HG03045 (cell line): ENCODE data around the gene CAPS2.

Experiments used
- ATAC-seq: cut with Tn5 transposase; IDR thresholded peaks from one replicate; pipeline ENCODE4 v1.9.1; 2021; ENCODE audit warnings: mild to moderate bottlenecking, moderate library complexity; ENCODE audit not compliant: unreplicated experiment

The CAPS2 gene

DNA sequence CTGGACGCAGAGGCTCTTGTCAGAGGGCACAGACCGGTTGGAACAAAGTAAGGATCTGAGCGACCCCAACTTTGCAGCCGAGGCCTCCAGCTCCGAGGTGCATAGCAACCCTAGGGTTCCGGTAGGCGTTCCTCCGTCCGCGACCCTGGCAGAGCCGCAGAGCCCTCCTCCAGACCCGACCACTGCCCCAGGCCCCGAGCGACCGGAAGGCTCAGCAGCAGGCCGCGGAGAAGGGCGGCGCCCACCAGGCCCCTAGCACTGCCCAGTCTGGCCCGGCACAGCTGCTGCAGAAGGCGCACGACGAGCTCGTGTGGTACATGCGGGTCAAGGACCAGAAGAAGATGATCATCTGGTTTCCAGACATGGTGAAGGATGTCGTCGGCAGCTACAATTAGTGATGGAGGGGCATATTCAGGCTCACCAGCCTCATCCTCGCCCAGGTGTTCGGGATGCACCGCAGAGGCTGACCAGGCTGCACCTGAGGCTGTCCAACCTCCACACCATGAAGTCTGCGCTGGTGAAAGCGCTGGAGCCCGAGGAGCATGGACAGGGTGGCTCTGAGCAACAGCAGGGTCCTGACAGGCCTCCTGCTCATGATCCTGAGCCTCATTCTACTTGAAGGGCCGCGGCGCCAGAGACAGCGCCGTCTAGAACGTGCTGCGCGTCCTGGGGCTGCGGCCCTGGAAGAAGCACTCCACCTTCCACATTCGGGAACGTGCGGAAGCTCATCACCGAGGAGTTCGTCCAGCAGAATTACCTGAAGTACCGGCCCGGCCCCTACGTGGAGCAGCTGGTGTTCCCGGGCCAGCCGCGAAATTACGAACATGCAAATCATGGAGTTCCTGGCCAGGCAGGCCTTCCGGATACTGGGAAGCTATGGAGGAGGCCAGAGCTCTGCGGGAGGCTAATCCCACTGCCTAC is 24.5 kb downstream of the CAPS2 start:
- no peak for ATAC-seq

- ATAC-seq: no peak
Measured at GRCh38 chr12:75302781-75303180, 27.3 kb downstream of the CAPS2 start.

DNA sequence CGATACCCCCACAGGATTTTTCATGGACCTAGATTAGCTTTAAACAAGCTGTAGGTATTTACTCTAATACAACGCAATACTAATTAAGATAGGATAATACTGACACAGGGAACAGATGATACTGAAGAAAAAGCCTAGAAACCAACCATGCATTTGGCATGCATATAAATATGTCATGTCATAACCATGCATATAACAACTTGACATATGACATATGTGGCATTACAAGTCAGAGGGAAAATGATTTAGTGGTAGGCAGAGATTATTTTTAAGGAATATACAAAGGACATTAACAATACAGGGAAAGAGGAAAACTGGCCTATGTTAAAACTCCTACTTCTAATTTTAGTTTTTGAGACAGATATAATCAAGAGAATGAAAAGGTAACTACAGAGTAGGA is 27.9 kb downstream of the CAPS2 start:
- no peak for ATAC-seq

GRCh38 chr12:75294797-75295196 is 35.3 kb downstream of the CAPS2 start:
- no peak for ATAC-seq

DNA sequence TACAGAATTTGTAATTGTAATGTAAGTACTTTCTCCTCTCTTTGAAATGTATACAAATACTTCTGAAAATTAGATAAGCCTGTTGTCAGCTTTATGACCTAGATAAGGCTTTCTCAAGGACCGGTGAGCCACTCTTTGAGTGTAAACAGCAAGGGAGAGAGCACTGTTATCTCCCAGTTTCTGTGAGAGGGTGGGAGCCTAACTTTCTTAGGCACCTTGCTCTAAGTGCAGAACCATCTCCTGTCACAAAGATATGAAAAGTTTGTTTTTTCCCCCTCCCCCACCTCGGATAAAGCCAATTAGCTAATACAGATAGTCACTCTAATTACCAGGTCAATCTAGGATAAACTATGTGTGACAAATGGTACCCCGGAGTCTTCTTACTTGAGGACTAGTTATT is 35.8 kb downstream of the CAPS2 start:
- no peak for ATAC-seq

GRCh38 chr12:75291014-75291413 is 39.1 kb downstream of the CAPS2 start:
- ATAC-seq: no peak

- ATAC-seq: no peak
Measured at GRCh38 chr12:75289753-75290152, 40.4 kb downstream of the CAPS2 start.

- ATAC-seq: no peak
Measured at GRCh38 chr12:75288860-75289259, 41.3 kb downstream of the CAPS2 start.

GRCh38 chr12:75275702-75276101 is 54.4 kb downstream of the CAPS2 start:
- ATAC-seq: no peak

DNA sequence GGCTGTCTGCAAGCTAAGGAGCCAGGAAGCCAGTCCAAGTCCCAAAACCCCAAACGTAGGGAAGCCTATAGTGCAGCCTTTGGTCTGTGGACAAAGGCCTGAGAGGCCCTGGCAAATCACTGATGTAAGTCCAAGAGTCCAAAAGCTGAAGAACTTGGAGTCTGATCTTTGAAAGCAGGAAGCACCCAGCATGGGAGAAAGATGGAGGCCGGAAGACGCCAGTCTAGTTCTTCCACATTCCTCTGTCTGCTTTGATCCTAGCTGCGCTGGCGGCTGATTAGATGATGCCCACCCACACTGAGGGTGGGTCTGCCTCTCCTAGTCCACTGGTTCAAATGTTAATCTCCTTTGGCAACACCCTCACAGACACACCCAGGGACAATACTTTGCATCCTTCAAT is 58.5 kb downstream of the CAPS2 start:
- no peak for ATAC-seq

- ATAC-seq: no peak
Measured at GRCh38 chr12:75270157-75270556, 60.0 kb downstream of the CAPS2 start.

GRCh38 chr12:75269209-75269608 is 60.9 kb downstream of the CAPS2 start:
- no peak for ATAC-seq

DNA sequence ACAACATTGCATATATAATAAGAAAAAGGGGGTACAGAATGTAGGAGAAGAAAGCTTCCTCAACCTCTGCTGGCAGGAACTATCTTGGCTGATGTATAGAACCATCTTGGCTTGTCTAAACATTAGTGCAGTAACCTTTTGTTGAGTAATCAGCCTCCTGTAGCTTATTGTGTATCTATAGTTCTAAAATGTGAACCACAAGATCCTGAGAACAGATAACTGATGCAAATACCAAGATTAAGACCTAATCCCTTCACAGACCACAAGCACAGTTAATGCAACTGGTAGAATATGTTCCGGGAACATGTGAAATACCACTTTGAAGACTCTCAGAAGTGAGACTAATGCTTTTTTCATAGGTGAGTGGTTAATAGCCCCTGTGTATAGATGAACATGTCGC is 69.8 kb downstream of the CAPS2 start:
- ATAC-seq: no peak

DNA sequence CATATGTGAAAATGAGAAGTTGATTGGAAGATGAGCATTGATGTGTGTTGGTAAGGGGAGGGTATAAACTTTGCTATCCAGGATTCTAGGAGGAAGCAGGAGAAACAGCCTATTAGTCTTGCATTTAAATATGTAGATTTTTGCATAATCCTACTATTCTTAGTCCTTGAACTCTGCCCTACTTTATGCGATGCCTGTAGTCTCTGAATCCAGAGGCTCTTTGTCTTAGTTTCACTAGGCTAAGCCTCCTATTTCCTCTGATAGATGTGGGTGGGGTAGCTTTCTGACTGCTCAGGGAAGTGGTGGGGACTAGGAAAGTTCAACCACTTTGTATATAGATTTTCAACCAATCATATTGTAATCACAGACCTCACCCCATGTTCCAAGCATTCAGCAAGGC is 71.0 kb downstream of the CAPS2 start:
- ATAC-seq: no peak

- no peak for ATAC-seq
Measured at GRCh38 chr12:75257510-75257909, 72.6 kb downstream of the CAPS2 start.

GRCh38 chr12:75245108-75245507 is 85.0 kb downstream of the CAPS2 start:
- ATAC-seq: no peak

DNA sequence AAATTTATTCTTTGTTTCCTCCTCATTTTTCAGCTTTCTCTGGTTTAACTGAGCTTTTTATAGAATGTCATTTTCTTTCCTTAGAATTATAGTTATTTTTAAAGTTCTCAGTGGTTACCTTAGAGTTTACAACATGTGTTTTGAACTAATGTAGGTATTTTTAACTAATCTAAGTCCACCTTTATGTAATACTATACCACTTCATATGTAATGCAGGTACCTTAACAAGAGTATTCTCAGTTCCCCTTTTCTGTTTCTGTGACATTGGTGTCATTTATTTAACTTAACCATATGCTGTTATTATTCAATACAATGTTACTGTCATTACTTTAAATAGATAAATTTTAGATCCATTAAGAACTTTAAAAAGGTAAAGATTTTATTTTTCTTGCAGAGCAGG is 90.1 kb downstream of the CAPS2 start:
- ATAC-seq: no peak

DNA sequence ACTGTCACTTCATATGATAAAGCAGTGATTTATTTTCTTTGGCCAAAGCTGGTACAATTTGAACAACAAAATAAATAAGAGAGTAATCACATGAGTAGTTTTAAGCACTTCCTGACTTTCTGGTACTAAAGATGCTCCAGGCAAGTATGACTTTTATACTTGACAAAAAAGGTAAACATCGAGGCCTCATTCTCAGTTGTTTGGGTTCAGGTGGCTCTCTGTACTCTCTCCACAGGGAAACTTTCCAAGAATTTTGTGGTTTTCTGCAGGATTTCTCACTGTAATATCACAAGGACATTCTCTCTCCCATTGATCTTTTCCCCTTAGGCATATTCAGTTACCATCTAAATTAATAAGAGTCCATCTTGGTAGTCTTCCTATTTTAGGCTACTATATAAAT is 93.9 kb downstream of the CAPS2 start:
- no peak for ATAC-seq

DNA sequence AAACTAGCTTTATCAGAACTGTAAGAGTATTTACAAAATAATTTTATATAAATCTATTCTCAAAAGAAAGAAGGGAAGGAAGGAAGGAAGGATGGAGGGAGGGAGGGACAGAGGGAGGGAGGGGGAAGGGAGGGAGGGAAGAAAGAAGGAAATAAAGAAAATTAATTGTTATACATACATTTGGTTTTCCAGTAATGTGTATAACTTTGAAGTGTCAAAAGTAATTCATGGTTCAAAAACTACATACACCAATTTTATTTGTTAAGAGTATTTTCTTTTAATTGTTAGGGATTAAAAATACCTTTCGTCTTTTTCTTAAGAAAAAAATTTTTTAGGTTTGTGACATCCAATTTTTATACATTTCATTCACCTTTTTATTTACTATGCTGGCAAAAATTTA is 103.0 kb downstream of the CAPS2 start:
- no peak for ATAC-seq
